Endothelial cell of umbilical vein (primary cell): ENCODE measurements around the gene SLC6A9. TPM values are rescaled to one million over a fixed set of nuclear protein-coding genes. Genes with fewer than 3 reads are reported as not detected.

ENCODE experiments used
- BruUV-seq: library from RNA; stranded (reverse); fragments of 400-500 nt; replicated peaks from 2 replicates; lab custom pipeline; 2021; lab: Mats Ljungman, UMichigan
- CTCF ChIA-PET: fragments of 300-600, 350-600 bp; sonication (Branson Sonifier 250); formaldehyde crosslinking; loops from one replicate; lab custom pipeline; 2021; ENCODE audit warnings: antibody characterized with exemption, inconsistent platforms; lab: Charles Lee
- POLR2A ChIA-PET: fragments of 300-600, 350-600 bp; sonication (Branson Sonifier 250); formaldehyde crosslinking; loops from one replicate; lab custom pipeline; 2021; ENCODE audit warnings: antibody characterized with exemption, inconsistent platforms; lab: Charles Lee
- DNase-seq: peaks from one replicate; pipeline ENCODE4 v3.0.0-alpha.2; 2011; ENCODE audit warnings: low read depth, low spot score
- FAIRE-seq: peaks from 2 replicates; lab custom pipeline; 2011; peaks lifted over from hg19 to GRCh38; lab: Jason Lieb, UNC
- H2AFZ ChIP-seq: 2 replicates; pipeline ENCODE4 v1.6.0; 2012; ENCODE audit warnings: low read depth, low read length, control low read depth, inconsistent platforms
- H3K27ac ChIP-seq: 2 replicates; pipeline ENCODE4 v1.5.1; 2011; ENCODE audit warnings: low read depth, mild to moderate bottlenecking, control low read depth, low read length, moderate library complexity; ENCODE audit not compliant: insufficient read depth
- H3K27me3 ChIP-seq, 2 experiments: 2 replicates each; pipeline versions ENCODE4 v1.6.0 to v1.6.1; 2011; ENCODE audit warnings: low read length in 2 of 2, mixed read lengths in 1 of 2; ENCODE audit not compliant: control insufficient read depth in 2 of 2, insufficient read depth in 2 of 2
- H3K36me3 ChIP-seq, 2 experiments: 2 replicates in 1 of 2; 3 replicates in 1 of 2; pipeline ENCODE4 v1.5.1; 2011; ENCODE audit warnings: low read length in 2 of 2, mild to moderate bottlenecking in 1 of 2, moderate library complexity in 1 of 2; ENCODE audit not compliant: control insufficient read depth in 2 of 2, insufficient read depth in 2 of 2; ENCODE audit errors: extremely low read depth in 1 of 2
- H3K4me1 ChIP-seq: 3 replicates; pipeline ENCODE4 v1.5.1; 2011; ENCODE audit warnings: mild to moderate bottlenecking, low read length; ENCODE audit not compliant: control insufficient read depth, insufficient read depth; ENCODE audit errors: extremely low read depth
- H3K4me2 ChIP-seq: 2 replicates; pipeline ENCODE4 v1.6.1; 2011; ENCODE audit warnings: low read length, control low read depth, mixed read lengths; ENCODE audit not compliant: insufficient read depth
- H3K4me3 ChIP-seq, 3 experiments: fragments of 200-600 bp in 1 of 3; sonication (generic), shearing (Covaris generic) in 1 of 3; replicated peaks in 1 of 3; 2 replicates each; pipeline ENCODE4 v1.5.1; 2011 to 2016; ENCODE audit warnings: control low read depth in 3 of 3, low read length in 3 of 3, mild to moderate bottlenecking in 2 of 3, inconsistent platforms in 1 of 3, low read depth in 1 of 3, moderate library complexity in 1 of 3; ENCODE audit not compliant: insufficient read depth in 1 of 3
- H3K79me2 ChIP-seq: 2 replicates; pipeline ENCODE4 v1.6.0; 2012; ENCODE audit warnings: low read length, inconsistent platforms; ENCODE audit not compliant: control insufficient read depth, insufficient read depth
- H3K9ac ChIP-seq: replicated peaks from 2 replicates; pipeline ENCODE3; 2011; ENCODE audit warnings: low read length, control low read depth; ENCODE audit not compliant: insufficient read depth; ENCODE audit errors: extremely low read depth
- H3K9me1 ChIP-seq: replicated peaks from 3 replicates; pipeline ENCODE4 v1.6.0; 2011; ENCODE audit warnings: mild to moderate bottlenecking, low read length; ENCODE audit not compliant: control insufficient read depth, insufficient read depth; ENCODE audit errors: extremely low read depth
- H3K9me3 ChIP-seq: replicated peaks from 2 replicates; pipeline ENCODE4 v1.5.1; 2012; ENCODE audit warnings: low read length, inconsistent platforms; ENCODE audit not compliant: control insufficient read depth, insufficient read depth
- H4K20me1 ChIP-seq: replicated peaks from 2 replicates; pipeline ENCODE3; 2011; ENCODE audit warnings: mild to moderate bottlenecking, low read length; ENCODE audit not compliant: control insufficient read depth, insufficient read depth; ENCODE audit errors: extremely low read depth
- CTCF ChIP-seq, 2 donors: IDR thresholded peaks; 1 replicate in 1 of 2; 2 replicates in 1 of 2; pipeline ENCODE4 v1.5.1; 2011; ENCODE audit warnings: low read length in 2 of 2, mild to moderate bottlenecking in 2 of 2, moderate library complexity in 2 of 2, control low read depth in 1 of 2, inconsistent platforms in 1 of 2, low read depth in 1 of 2; ENCODE audit not compliant: insufficient read depth in 1 of 2; ENCODE audit errors: extremely low read depth in 1 of 2
- EZH2 ChIP-seq: IDR thresholded peaks from 2 replicates; pipeline ENCODE4 v1.6.1; 2012; ENCODE audit warnings: borderline replicate concordance, low read depth, mild to moderate bottlenecking, moderate library complexity, low read length, inconsistent platforms; ENCODE audit not compliant: severe bottlenecking
- FOS ChIP-seq: IDR thresholded peaks from 2 replicates; pipeline ENCODE4 v1.6.1; 2011; ENCODE audit warnings: mild to moderate bottlenecking, low read length, moderate library complexity, borderline replicate concordance; ENCODE audit not compliant: insufficient read depth
- GATA2 ChIP-seq: IDR thresholded peaks from 2 replicates; pipeline ENCODE4 v1.7.0; 2011; ENCODE audit warnings: low read depth, mild to moderate bottlenecking, moderate library complexity, mixed read lengths, low read length; ENCODE audit not compliant: insufficient read length, insufficient read depth
- JUN ChIP-seq: IDR thresholded peaks from 2 replicates; pipeline ENCODE4 v1.6.1; 2011; ENCODE audit warnings: borderline replicate concordance, low read depth; ENCODE audit not compliant: insufficient read length, insufficient read depth
- MYC ChIP-seq: IDR thresholded peaks from one replicate; pipeline ENCODE4 v1.6.1; 2011; ENCODE audit warnings: mild to moderate bottlenecking, low read depth, low read length
- POLR2A ChIP-seq: IDR thresholded peaks from 2 replicates; pipeline ENCODE4 v1.6.1; 2012; ENCODE audit warnings: low read depth, mild to moderate bottlenecking, control low read depth, low read length
- POLR2AphosphoS5 ChIP-seq: IDR thresholded peaks from 2 replicates; pipeline ENCODE4 v1.6.1; 2012; ENCODE audit warnings: low read depth, mild to moderate bottlenecking, control low read depth, low read length, moderate library complexity; ENCODE audit not compliant: insufficient read depth
- dilution Hi-C: fragments of 300-500 bp; cut with MboI; formaldehyde crosslinking; loops from one replicate; pipeline ENCODE4 v1.15.0; 2019; ENCODE audit warnings: low sequenced_read_pairs; ENCODE audit not compliant: extremely low pct_ligation_motif_present
- intact Hi-C: fragments of 100-400 bp; cut with micrococcal nuclease; formaldehyde crosslinking; loops from one replicate; pipeline ENCODE4 v1.10.0; 2022
- polyA plus RNA-seq, 4 experiments: library from polyadenylated mRNA; depleted of rRNA in 3 of 4; stranded (reverse) in 3 of 4; unstranded in 1 of 4; fragments of >200 nt; gene quantifications; 2 replicates each; pipeline versions ENCODE4 v1.2.1 to v1.2.3, GENCODE V29; 2011 to 2012; ENCODE audit warnings: missing spikeins in 1 of 4
- total RNA-seq: library from RNA; stranded (reverse); gene quantifications from 2 replicates; pipeline ENCODE4 v1.2.3, GENCODE V29; 2021
- TF ChIP-seq, protein P1 (sequence below): IDR thresholded peaks from 2 replicates; pipeline ENCODE4 v1.6.1; 2011; ENCODE audit not compliant: insufficient read depth, insufficient read length

Gene SLC6A9
- total and polyA plus RNA-seq, 2 donors (not counting 3 experiments of a cell fraction or from before 2014, with no cell fraction given): 0.80 to 1.5 TPM

DNA sequence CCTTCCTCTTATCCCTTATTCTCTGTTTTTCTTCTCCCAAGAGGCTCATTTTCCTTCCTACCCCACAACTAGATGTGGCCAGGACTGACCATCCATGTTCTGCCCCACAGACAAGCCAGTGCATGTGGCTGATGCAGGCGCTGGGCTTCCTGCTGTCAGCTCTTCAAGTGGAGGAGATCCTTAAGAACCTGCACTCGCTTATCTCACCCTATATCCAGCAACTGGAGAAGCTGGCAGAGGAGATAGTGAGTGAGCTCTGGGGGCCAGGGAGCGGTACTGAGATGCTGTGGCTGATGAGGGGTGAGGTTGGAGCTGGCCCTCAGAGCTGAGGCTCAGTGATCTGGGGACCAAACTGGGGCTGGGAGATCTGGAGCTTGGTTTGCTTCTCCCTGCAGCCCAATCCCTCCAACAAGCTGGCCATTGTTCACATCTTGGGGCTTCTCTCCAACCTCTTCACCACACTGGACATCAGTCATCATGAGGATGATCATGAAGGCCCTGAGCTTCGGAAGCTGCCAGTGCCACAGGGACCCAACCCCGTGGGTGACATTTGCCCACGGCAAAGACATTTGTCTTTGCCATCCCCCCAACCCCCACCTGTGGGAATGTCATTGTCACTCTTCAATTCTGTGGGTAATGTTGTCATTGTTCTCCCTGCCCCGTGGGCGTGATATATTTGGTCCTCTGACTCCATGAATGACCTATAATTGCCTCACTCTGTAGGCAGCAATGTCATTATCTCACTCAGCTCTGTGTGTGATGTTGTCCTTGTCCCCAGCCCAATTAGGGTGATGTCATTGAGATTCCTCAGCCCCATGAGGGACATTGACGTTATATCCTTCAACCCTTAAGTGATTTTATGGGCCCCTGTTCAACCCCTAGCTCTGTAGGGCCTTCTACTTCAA is 72.7 kb downstream of the SLC6A9 start:
- Histone ChIP-seq H3K9me1 (no peaks in the 10 kb centered on the region), H3K27ac (no peak overlapping the region), H2AFZ (no peak overlapping the region), H3K4me1 (no peaks in the 10 kb centered on the region), H3K4me2 (no peak overlapping the region), H4K20me1 (no peaks in the 10 kb centered on the region), H3K4me3 (no peak overlapping the region), H3K9me3 (no peaks in the 10 kb centered on the region), H3K79me2 (no peaks in the 10 kb centered on the region), H3K27me3 (no peaks in the 10 kb centered on the region), H3K36me3 (peaks cover 5 to 33% of the 10 kb centered on the region in 2 experiments), H3K9ac (no peak overlapping the region)
- ChIA-PET POLR2A (no interaction called here), CTCF (interaction anchor here (1.0 to 1.7 kb wide), 5 partner anchors 8 to 196 kb away, joined by 3 to 8 read pairs (median 3); partner anchors contain the start of genes ARTN and ATP6V0B)
- no peak for FAIRE-seq
- intact Hi-C loops (no loop called here), dilution Hi-C loops (no loop called here)
- DNase-seq: no peak
- TF ChIP-seq, protein P1, sequence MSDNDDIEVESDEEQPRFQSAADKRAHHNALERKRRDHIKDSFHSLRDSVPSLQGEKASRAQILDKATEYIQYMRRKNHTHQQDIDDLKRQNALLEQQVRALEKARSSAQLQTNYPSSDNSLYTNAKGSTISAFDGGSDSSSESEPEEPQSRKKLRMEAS: no peak
- no peak for TF ChIP-seq GATA2
- TF ChIP-seq EZH2: no peak
- no peak for TF ChIP-seq CTCF (IDR thresholded peaks at IDR 0.05; ENCODE audit: extremely low read depth in 1 of 2, insufficient read depth in 1 of 2, low read depth in 1 of 2, low read length in 2 of 2)
- no peak for TF ChIP-seq POLR2AphosphoS5
- TF ChIP-seq MYC: no peak
- TF ChIP-seq JUN: no peak
- no peak for TF ChIP-seq POLR2A
- TF ChIP-seq FOS: no peak
- BruUV-seq: no TSS peak
